ENCODE measurements around the gene ARHGEF17.

The ARHGEF17 gene

DNA sequence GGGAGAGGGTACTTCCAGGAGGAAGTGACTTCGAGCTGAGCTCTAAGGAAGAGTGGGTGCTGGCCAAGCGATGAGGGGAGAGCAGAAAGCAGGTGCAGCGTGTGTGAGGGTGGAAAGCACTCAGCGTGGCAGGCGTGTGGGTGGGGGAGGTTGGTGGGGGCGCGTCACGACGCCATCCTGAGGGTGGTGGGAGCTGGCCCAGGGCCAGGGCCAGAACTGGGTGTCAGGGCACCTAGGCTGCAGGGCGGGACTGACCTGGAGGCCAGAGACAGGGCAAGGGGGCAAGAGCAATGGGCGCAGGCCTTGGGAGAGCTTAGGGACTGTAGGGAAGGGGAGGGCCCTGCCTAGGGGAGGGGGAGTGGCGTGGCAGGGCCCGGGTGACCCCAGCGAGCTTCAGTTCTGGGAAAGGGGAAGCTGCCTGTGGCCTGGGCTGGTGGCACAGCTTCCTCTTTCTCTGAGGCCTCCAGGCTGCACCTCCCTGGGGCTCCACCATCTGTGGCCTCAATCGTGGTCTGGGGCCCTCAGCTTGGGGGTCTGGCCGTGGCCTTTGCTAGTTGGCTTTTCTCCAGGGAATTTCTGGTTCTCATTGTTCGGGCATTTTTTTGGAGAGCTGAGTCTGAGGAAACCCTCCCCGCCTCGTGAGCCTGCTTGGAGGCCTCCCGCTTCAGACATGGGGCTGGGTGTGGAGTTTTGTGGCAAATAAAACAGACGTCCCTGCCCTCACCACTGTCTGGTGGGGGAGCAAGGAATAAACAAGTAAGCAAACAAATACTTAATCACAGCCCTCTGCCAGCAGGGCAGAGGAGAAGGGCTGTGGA is 77.0 kb downstream of the ARHGEF17 start:
- H3K27ac Mint-ChIP-seq = peak overlapping the region; percentile 6 to 70 (median 65)
- TF ChIP-seq, protein P1, sequence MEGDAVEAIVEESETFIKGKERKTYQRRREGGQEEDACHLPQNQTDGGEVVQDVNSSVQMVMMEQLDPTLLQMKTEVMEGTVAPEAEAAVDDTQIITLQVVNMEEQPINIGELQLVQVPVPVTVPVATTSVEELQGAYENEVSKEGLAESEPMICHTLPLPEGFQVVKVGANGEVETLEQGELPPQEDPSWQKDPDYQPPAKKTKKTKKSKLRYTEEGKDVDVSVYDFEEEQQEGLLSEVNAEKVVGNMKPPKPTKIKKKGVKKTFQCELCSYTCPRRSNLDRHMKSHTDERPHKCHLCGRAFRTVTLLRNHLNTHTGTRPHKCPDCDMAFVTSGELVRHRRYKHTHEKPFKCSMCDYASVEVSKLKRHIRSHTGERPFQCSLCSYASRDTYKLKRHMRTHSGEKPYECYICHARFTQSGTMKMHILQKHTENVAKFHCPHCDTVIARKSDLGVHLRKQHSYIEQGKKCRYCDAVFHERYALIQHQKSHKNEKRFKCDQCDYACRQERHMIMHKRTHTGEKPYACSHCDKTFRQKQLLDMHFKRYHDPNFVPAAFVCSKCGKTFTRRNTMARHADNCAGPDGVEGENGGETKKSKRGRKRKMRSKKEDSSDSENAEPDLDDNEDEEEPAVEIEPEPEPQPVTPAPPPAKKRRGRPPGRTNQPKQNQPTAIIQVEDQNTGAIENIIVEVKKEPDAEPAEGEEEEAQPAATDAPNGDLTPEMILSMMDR (IDR thresholded peaks at IDR 0.05; ENCODE audit: unreplicated experiment in 3 of 3) = no peak

GRCh38 chr11:73386016-73386415 is 77.9 kb downstream of the ARHGEF17 start:
- TF ChIP-seq, protein P1 (IDR thresholded peaks at IDR 0.05; ENCODE audit: unreplicated experiment in 3 of 3) = no peak
- no peaks in the 10 kb centered on the region for H3K9me3 Mint-ChIP-seq
- H3K4me3 Mint-ChIP-seq = no peak overlapping the region
- peaks cover 4% of the 10 kb centered on the region for H3K27me3 Mint-ChIP-seq (ENCODE audit: low read depth)
- no peaks in the 10 kb centered on the region for H3K36me3 Mint-ChIP-seq (ENCODE audit: low read depth)
- peaks cover 56% of the 10 kb centered on the region for H3K4me1 Mint-ChIP-seq
- H3K27ac Mint-ChIP-seq = peak overlapping the region in 1 of 3 experiments; percentile 70

More for the DNA sequence above, 77.0 kb downstream of the ARHGEF17 start:
- Mint-ChIP-seq H3K9me3 (no peaks in the 10 kb centered on the region), H3K27me3 (ENCODE audit: low read depth) (peaks cover 4% of the 10 kb centered on the region), H3K4me1 (peaks cover 56% of the 10 kb centered on the region), H3K4me3 (no peak overlapping the region), H3K36me3 (ENCODE audit: low read depth) (no peaks in the 10 kb centered on the region)

DNA sequence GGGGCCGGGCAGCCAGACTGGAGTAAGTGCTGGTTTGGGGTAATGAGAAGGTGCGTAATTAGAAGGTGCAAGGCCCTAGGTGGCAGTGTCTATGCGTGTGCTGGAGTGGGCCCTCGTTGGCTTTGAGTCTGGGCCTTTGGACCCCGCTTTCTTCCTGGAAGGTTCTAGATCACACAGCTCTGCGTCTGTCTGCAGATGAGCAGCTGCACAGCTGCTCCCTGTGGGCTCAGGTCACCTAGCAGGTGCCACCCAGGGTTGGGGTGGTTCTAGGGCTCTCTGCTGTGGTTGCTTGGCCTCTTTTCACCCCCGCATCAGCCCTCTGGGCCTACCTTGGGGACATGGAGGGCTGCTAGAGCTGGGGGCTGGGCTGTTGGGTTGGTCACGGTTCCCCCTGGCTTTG is 78.5 kb downstream of the ARHGEF17 start:
- Mint-ChIP-seq H3K4me1 (peaks cover 56% of the 10 kb centered on the region), H3K27ac (peak overlapping the region in 1 of 3 experiments; percentile 84), H3K27me3 (ENCODE audit: low read depth) (peaks cover 4% of the 10 kb centered on the region), H3K36me3 (ENCODE audit: low read depth) (no peaks in the 10 kb centered on the region), H3K9me3 (no peaks in the 10 kb centered on the region), H3K4me3 (no peak overlapping the region)
- TF ChIP-seq, protein P1 (IDR thresholded peaks at IDR 0.05; ENCODE audit: unreplicated experiment in 3 of 3) = no peak

- Mint-ChIP-seq H3K36me3 (ENCODE audit: low read depth) (no peaks in the 10 kb centered on the region), H3K4me3 (no peak overlapping the region), H3K27me3 (ENCODE audit: low read depth) (peaks cover 4% of the 10 kb centered on the region)
These were observed 79.7 kb downstream of the ARHGEF17 start for GRCh38 chr11:73387594-73388264.

GRCh38 chr11:73388265-73389133 is 80.4 kb downstream of the ARHGEF17 start:
- H3K27me3 Mint-ChIP-seq (ENCODE audit: low read depth) = peaks cover 4% of the 10 kb centered on the region
- H3K9me3 Mint-ChIP-seq = no peaks in the 10 kb centered on the region
- H3K4me1 Mint-ChIP-seq = peaks cover 53% of the 10 kb centered on the region
- no peaks in the 10 kb centered on the region for H3K36me3 Mint-ChIP-seq (ENCODE audit: low read depth)
- TF ChIP-seq, protein P1 (IDR thresholded peaks at IDR 0.05; ENCODE audit: unreplicated experiment in 3 of 3) = no peak
- H3K27ac Mint-ChIP-seq = peak overlapping the region; percentile 73 to 95 (median 84)
- H3K4me3 Mint-ChIP-seq = no peak overlapping the region

More at GRCh38 chr11:73387594-73388264, 79.7 kb downstream of the ARHGEF17 start:
- Mint-ChIP-seq H3K27ac (peak overlapping the region; percentile 73 to 95 (median 84)), H3K9me3 (no peaks in the 10 kb centered on the region), H3K4me1 (peaks cover 56% of the 10 kb centered on the region)
- TF ChIP-seq, protein P1 (IDR thresholded peaks at IDR 0.05; ENCODE audit: unreplicated experiment in 3 of 3) = peak in 1 of 3 experiments; percentile 10

Measured in nephron (organoid).